HG03108 (cell line): ENCODE data around the gene PITPNC1.
"Not testable (repeated sequence)": the region's sequence is repeated elsewhere in the genome, so short reads cannot be mapped to it uniquely, and the experiment has no call there.

Source experiments
- ATAC-seq: cut with Tn5 transposase; IDR thresholded peaks from one replicate; pipeline ENCODE4 v1.9.1; 2021; ENCODE audit warnings: moderate library complexity; ENCODE audit not compliant: unreplicated experiment

Gene PITPNC1

GRCh38 chr17:67430515-67430914 lies 53.4 kb downstream of the PITPNC1 start:
- not testable (repeated sequence) for ATAC-seq

- ATAC-seq: no peak
Measured at GRCh38 chr17:67431249-67432015, 54.4 kb downstream of the PITPNC1 start.

- ATAC-seq: no peak
Measured at GRCh38 chr17:67433248-67433924, 56.3 kb downstream of the PITPNC1 start.

- ATAC-seq: no peak
Measured at GRCh38 chr17:67434061-67434525, 57.0 kb downstream of the PITPNC1 start.

- no peak for ATAC-seq
Measured at GRCh38 chr17:67435122-67435521, 58.0 kb downstream of the PITPNC1 start.

GRCh38 chr17:67435786-67436185 lies 58.7 kb downstream of the PITPNC1 start:
- no peak for ATAC-seq

GRCh38 chr17:67436233-67436632 lies 59.2 kb downstream of the PITPNC1 start:
- no peak for ATAC-seq

- ATAC-seq: no peak
Measured at GRCh38 chr17:67438667-67439066, 61.6 kb downstream of the PITPNC1 start.

- no peak for ATAC-seq
Measured at GRCh38 chr17:67439269-67439668, 62.2 kb downstream of the PITPNC1 start.

GRCh38 chr17:67440277-67441051 lies 63.4 kb downstream of the PITPNC1 start:
- no peak for ATAC-seq

GRCh38 chr17:67441052-67441895 lies 64.2 kb downstream of the PITPNC1 start:
- ATAC-seq: no peak

GRCh38 chr17:67441896-67442219 lies 64.8 kb downstream of the PITPNC1 start:
- ATAC-seq: no peak

GRCh38 chr17:67442787-67443624 lies 65.9 kb downstream of the PITPNC1 start:
- ATAC-seq: no peak

GRCh38 chr17:67443931-67444595 lies 67.0 kb downstream of the PITPNC1 start:
- ATAC-seq: no peak

- no peak for ATAC-seq
Measured at GRCh38 chr17:67448449-67448848, 71.4 kb downstream of the PITPNC1 start.

- ATAC-seq: no peak
Measured at GRCh38 chr17:67449065-67449464, 72.0 kb downstream of the PITPNC1 start.

GRCh38 chr17:67449845-67450755 lies 73.0 kb downstream of the PITPNC1 start:
- no peak for ATAC-seq
